H9 (cell line): ENCODE results near the gene FMNL3. TPM values are rescaled to one million over a fixed set of nuclear protein-coding genes. Genes with fewer than 3 reads are reported as not detected.

Source experiments
- DNase-seq: peaks from one replicate; pipeline ENCODE4 v3.0.0-alpha.2; 2017
- H2AFZ ChIP-seq: one replicate; pipeline ENCODE4 v1.6.1; 2013; ENCODE audit warnings: mild to moderate bottlenecking, low read length, control low read depth, moderate library complexity
- H2AK5ac ChIP-seq: 2 replicates; pipeline ENCODE4 v1.6.1; 2013; ENCODE audit warnings: low read length, control low read depth, mixed read lengths; ENCODE audit not compliant: insufficient read length
- H2BK120ac ChIP-seq: one replicate; pipeline ENCODE4 v1.6.1; 2013; ENCODE audit warnings: low read depth, mild to moderate bottlenecking, low read length, control low read depth, inconsistent platforms; ENCODE audit not compliant: poor library complexity, severe bottlenecking
- H2BK12ac ChIP-seq: 2 replicates; pipeline ENCODE4 v1.6.1; 2013; ENCODE audit warnings: low read length, control low read depth, mixed read lengths, low read depth; ENCODE audit not compliant: insufficient read length
- H2BK15ac ChIP-seq: 2 replicates; pipeline ENCODE4 v1.6.1; 2013; ENCODE audit warnings: low read depth, low read length, control low read depth
- H2BK20ac ChIP-seq: one replicate; pipeline ENCODE4 v1.6.1; 2013; ENCODE audit warnings: low read depth, mild to moderate bottlenecking, low read length, control low read depth, inconsistent platforms; ENCODE audit not compliant: poor library complexity, severe bottlenecking
- H2BK5ac ChIP-seq: 2 replicates; pipeline ENCODE4 v1.6.1; 2013; ENCODE audit warnings: low read length, control low read depth, mixed read lengths; ENCODE audit not compliant: insufficient read length
- H3K14ac ChIP-seq: 2 replicates; pipeline ENCODE4 v1.6.1; 2013; ENCODE audit warnings: low read length, control low read depth; ENCODE audit not compliant: insufficient read depth
- H3K18ac ChIP-seq: 2 replicates; pipeline ENCODE4 v1.6.1; 2013; ENCODE audit warnings: low read depth, mild to moderate bottlenecking, mixed read lengths, low read length, control low read depth; ENCODE audit not compliant: insufficient read length
- H3K23ac ChIP-seq: 2 replicates; pipeline ENCODE4 v1.6.1; 2013; ENCODE audit warnings: low read length, control low read depth, mixed read lengths, low read depth; ENCODE audit not compliant: insufficient read length
- H3K23me2 ChIP-seq: 2 replicates; pipeline ENCODE4 v1.6.1; 2013; ENCODE audit warnings: low read depth, mild to moderate bottlenecking, mixed read lengths, low read length, control low read depth; ENCODE audit not compliant: insufficient read length, poor library complexity, severe bottlenecking
- H3K27ac ChIP-seq: 2 replicates; pipeline ENCODE4 v1.5.1; 2013; ENCODE audit warnings: low read length, control low read depth, mixed read lengths, low read depth; ENCODE audit not compliant: insufficient read length
- H3K27me3 ChIP-seq: 2 replicates; pipeline ENCODE4 v1.6.1; 2013; ENCODE audit warnings: low read length, control low read depth, inconsistent platforms; ENCODE audit not compliant: insufficient read depth
- H3K4ac ChIP-seq: 2 replicates; pipeline ENCODE4 v1.6.1; 2013; ENCODE audit warnings: low read depth, mild to moderate bottlenecking, control low read depth, inconsistent platforms, low read length, moderate library complexity
- H3K4me1 ChIP-seq: 2 replicates; pipeline ENCODE4 v1.6.1; 2013; ENCODE audit warnings: low read length, control low read depth, inconsistent platforms; ENCODE audit not compliant: insufficient read depth
- H3K4me2 ChIP-seq: 2 replicates; pipeline ENCODE4 v1.6.1; 2013; ENCODE audit warnings: low read length, control low read depth, mixed read lengths; ENCODE audit not compliant: insufficient read length, insufficient read depth
- H3K56ac ChIP-seq: 2 replicates; pipeline ENCODE4 v1.6.1; 2013; ENCODE audit warnings: low read depth, mild to moderate bottlenecking, mixed read lengths, low read length, control low read depth; ENCODE audit not compliant: insufficient read length
- H3K79me1 ChIP-seq: 2 replicates; pipeline ENCODE4 v1.6.1; 2013; ENCODE audit warnings: low read depth, mild to moderate bottlenecking, moderate library complexity, low read length, control low read depth, inconsistent platforms; ENCODE audit not compliant: insufficient read depth, poor library complexity, severe bottlenecking
- H3K79me2 ChIP-seq: 2 replicates; pipeline ENCODE4 v1.6.1; 2013; ENCODE audit warnings: low read length, control low read depth, inconsistent platforms; ENCODE audit not compliant: insufficient read depth
- H3K9ac ChIP-seq: 2 replicates; pipeline ENCODE4 v1.6.1; 2013; ENCODE audit warnings: low read length, control low read depth, mixed read lengths; ENCODE audit not compliant: insufficient read length; ENCODE audit errors: extremely low read depth
- H3K9me3 ChIP-seq: one replicate; pipeline ENCODE4 v1.6.1; 2013; ENCODE audit warnings: low read depth, low read length, inconsistent platforms; ENCODE audit not compliant: control insufficient read depth
- H3T11ph ChIP-seq: one replicate; pipeline ENCODE4 v1.6.1; 2013; ENCODE audit warnings: mild to moderate bottlenecking, low read length, control low read depth, inconsistent platforms
- H4K20me1 ChIP-seq: one replicate; pipeline ENCODE4 v1.6.1; 2013; ENCODE audit not compliant: control insufficient read depth, insufficient read length, insufficient read depth
- H4K5ac ChIP-seq: 2 replicates; pipeline ENCODE4 v1.6.1; 2013; ENCODE audit warnings: low read depth, mild to moderate bottlenecking, mixed read lengths, low read length, control low read depth; ENCODE audit not compliant: insufficient read length
- H4K8ac ChIP-seq: replicated peaks from 2 replicates; pipeline ENCODE4 v1.6.1; 2013; ENCODE audit warnings: low read length, control low read depth, mixed read lengths, low read depth; ENCODE audit not compliant: insufficient read length
- H4K91ac ChIP-seq: 2 replicates; pipeline ENCODE4 v1.6.1; 2013; ENCODE audit warnings: low read depth, mild to moderate bottlenecking, moderate library complexity, mixed read lengths, low read length, control low read depth; ENCODE audit not compliant: insufficient read length
- H3K27ac Mint-ChIP-seq, 3 experiments: 2 replicates in 2 of 3; 3 replicates in 1 of 3; pipeline ENCODE4 v1.8.0; 2020 to 2021; ENCODE audit warnings: mixed read lengths in 3 of 3, mild to moderate bottlenecking in 1 of 3, moderate library complexity in 1 of 3
- H3K27me3 Mint-ChIP-seq: 2 replicates; pipeline ENCODE4 v1.8.0; 2021; ENCODE audit warnings: low read depth, mild to moderate bottlenecking, moderate library complexity, mixed read lengths
- H3K36me3 Mint-ChIP-seq, 3 experiments: 2 replicates in 2 of 3; 3 replicates in 1 of 3; pipeline ENCODE4 v1.8.0; 2020 to 2021; ENCODE audit warnings: low read depth in 3 of 3, mixed read lengths in 3 of 3; ENCODE audit not compliant: insufficient read depth in 1 of 3
- H3K4me1 Mint-ChIP-seq, 2 experiments: 2 replicates each; pipeline ENCODE4 v1.8.0; 2020; ENCODE audit warnings: mixed read lengths in 2 of 2
- H3K4me3 Mint-ChIP-seq, 2 experiments: 2 replicates in 1 of 2; 3 replicates in 1 of 2; pipeline ENCODE4 v1.8.0; 2020 to 2021; ENCODE audit warnings: mild to moderate bottlenecking in 2 of 2, mixed read lengths in 2 of 2, moderate library complexity in 1 of 2
- H3K9me3 Mint-ChIP-seq, 2 experiments: 2 replicates in 1 of 2; 3 replicates in 1 of 2; pipeline ENCODE4 v1.8.0; 2020; ENCODE audit warnings: mild to moderate bottlenecking in 2 of 2, mixed read lengths in 2 of 2, moderate library complexity in 1 of 2
- WGBS: extraction: QIAGEN DNeasy Blood & Tissue Kit; methylation state at CpG from one replicate; pipeline ENCODE4 v1.1.7; 2013; ENCODE audit warnings: missing lambda C conversion rate, low lambda C conversion rate, mixed read lengths; ENCODE audit not compliant: insufficient read length; ENCODE audit errors: extremely low coverage; 5-methylcytosine and 5-hydroxymethylcytosine counted together
- total RNA-seq: library from RNA; stranded (reverse); gene quantifications from 2 replicates; pipeline ENCODE4 v1.2.1, GENCODE V29; 2021
- TF ChIP-seq, protein P1 (sequence below): fragments of 200-600 bp; sonication (generic); conservative IDR thresholded peaks from 3 replicates; pipeline ENCODE4 v1.8.0; 2021; ENCODE audit warnings: antibody characterized with exemption, mild to moderate bottlenecking

Gene FMNL3
- total RNA-seq, 1 experiment from 2014 or later = 22.8 TPM

- Histone ChIP-seq H2AK5ac (no peak overlapping the region), H2BK120ac (no peak overlapping the region), H3K9me3 (no peaks in the 10 kb centered on the region), H3K56ac (no peak overlapping the region), H3K14ac (no peak overlapping the region), H3K27me3 (no peaks in the 10 kb centered on the region), H3K4ac (no peak overlapping the region), H3K9ac (no peak overlapping the region), H3K23me2 (no peaks in the 10 kb centered on the region), H4K8ac (no peak overlapping the region), H2BK15ac (no peak overlapping the region), H4K91ac (no peak overlapping the region), H3T11ph (no peak overlapping the region), H3K27ac (no peak overlapping the region), H3K79me2 (no peaks in the 10 kb centered on the region), H3K18ac (no peak overlapping the region), H3K23ac (no peak overlapping the region), H4K20me1 (no peaks in the 10 kb centered on the region), H3K4me1 (no peaks in the 10 kb centered on the region), H2BK12ac (no peak overlapping the region), H2BK5ac (no peak overlapping the region), H3K4me2 (no peak overlapping the region), H2AFZ (no peak overlapping the region), H2BK20ac (no peak overlapping the region), H4K5ac (no peak overlapping the region), H3K79me1 (no peaks in the 10 kb centered on the region)
- no peaks in the 10 kb centered on the region for H3K9me3 Mint-ChIP-seq
- H3K27me3 Mint-ChIP-seq = no peaks in the 10 kb centered on the region
- no peak overlapping the region for H3K4me3 Mint-ChIP-seq
- H3K4me1 Mint-ChIP-seq = peaks cover 12 to 22% of the 10 kb centered on the region in 2 experiments
- 0 out of 7 replicates have a peak overlapping the region, but pooled peaks of 1 of the 3 experiments have one; percentile 53 for H3K27ac Mint-ChIP-seq
- peaks cover 43 to 85% (median 70%) of the 10 kb centered on the region in 3 experiments for H3K36me3 Mint-ChIP-seq
- TF ChIP-seq, protein P1, sequence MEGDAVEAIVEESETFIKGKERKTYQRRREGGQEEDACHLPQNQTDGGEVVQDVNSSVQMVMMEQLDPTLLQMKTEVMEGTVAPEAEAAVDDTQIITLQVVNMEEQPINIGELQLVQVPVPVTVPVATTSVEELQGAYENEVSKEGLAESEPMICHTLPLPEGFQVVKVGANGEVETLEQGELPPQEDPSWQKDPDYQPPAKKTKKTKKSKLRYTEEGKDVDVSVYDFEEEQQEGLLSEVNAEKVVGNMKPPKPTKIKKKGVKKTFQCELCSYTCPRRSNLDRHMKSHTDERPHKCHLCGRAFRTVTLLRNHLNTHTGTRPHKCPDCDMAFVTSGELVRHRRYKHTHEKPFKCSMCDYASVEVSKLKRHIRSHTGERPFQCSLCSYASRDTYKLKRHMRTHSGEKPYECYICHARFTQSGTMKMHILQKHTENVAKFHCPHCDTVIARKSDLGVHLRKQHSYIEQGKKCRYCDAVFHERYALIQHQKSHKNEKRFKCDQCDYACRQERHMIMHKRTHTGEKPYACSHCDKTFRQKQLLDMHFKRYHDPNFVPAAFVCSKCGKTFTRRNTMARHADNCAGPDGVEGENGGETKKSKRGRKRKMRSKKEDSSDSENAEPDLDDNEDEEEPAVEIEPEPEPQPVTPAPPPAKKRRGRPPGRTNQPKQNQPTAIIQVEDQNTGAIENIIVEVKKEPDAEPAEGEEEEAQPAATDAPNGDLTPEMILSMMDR = no peak
- WGBS = no CpG with 5 or more reads among the region's 11 CpGs
- no peak for DNase-seq
Observed at GRCh38 chr12:49649445-49649844, 57.8 kb downstream of the FMNL3 start.
